Activated T-helper 1 cell treated with anti-CD3 and anti-CD28 coated beads, Interleukin-12 subunit alpha, Interleukin-12 subunit beta, Interleukin-2, Interleukin-4 antibody, amounts not matched to agents 30 ng/mL and 10 ng/mL and 1 ng/mL, durations not matched to agents 14 hours and 24 hours and 36 hours (primary cell): ENCODE data around the gene ERC2. TPM values are rescaled to one million over a fixed set of nuclear protein-coding genes. Genes with fewer than 3 reads are reported as not detected.
"Not testable (repeated sequence)": the region's sequence is repeated elsewhere in the genome, so short reads cannot be mapped to it uniquely, and the experiment has no call there.

Experiments
- DNase-seq: peaks from one replicate; pipeline ENCODE4 v3.0.0; 2021; ENCODE audit warnings: low spot score
- H3K27ac Mint-ChIP-seq: one replicate; pipeline ENCODE4 v1.8.0; 2021; ENCODE audit warnings: mild to moderate bottlenecking, mixed read lengths
- H3K27me3 Mint-ChIP-seq: one replicate; pipeline ENCODE4 v1.8.0; 2022; ENCODE audit warnings: mild to moderate bottlenecking, moderate library complexity, mixed read lengths; ENCODE audit not compliant: insufficient read depth
- H3K36me3 Mint-ChIP-seq: one replicate; pipeline ENCODE4 v1.8.0; 2021; ENCODE audit warnings: low read depth, mixed read lengths
- H3K4me1 Mint-ChIP-seq: one replicate; pipeline ENCODE4 v1.8.0; 2021; ENCODE audit warnings: low read depth, mixed read lengths
- H3K4me3 Mint-ChIP-seq: one replicate; pipeline ENCODE4 v1.8.0; 2021; ENCODE audit warnings: mild to moderate bottlenecking, moderate library complexity, mixed read lengths
- H3K9me3 Mint-ChIP-seq: one replicate; pipeline ENCODE4 v1.8.0; 2021; ENCODE audit warnings: mixed read lengths
- intact Hi-C: fragments of 100-400 bp; cut with micrococcal nuclease; formaldehyde crosslinking; loops from one replicate; pipeline ENCODE4 v1.15.1; 2024
- total RNA-seq: library from RNA; stranded (reverse); gene quantifications from 2 replicates; pipeline ENCODE4 v1.2.3, GENCODE V29; 2022

Gene ERC2
- total RNA-seq, 1 donor from 2014 or later, result not detected

DNA sequence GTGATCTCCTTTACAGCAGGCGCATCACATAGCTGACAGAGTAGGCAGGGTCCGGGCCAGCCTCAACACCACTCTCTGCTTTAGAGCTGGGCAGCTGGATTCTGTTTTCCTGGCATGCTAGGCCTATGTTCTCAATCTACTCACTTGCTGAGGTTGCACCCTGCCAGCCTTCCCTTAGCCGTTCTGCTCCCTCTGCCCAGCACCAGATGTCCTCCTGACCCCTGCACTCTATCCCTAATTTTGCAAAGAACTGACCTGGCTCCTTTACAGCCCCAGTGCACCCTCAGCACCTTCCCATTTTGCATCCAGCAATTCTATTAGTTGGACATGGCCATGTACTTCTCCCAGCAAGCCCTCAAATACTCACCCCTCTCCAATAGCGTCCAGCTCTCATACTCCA is 609.5 kb downstream of the ERC2 start:
- H3K27ac Mint-ChIP-seq, result no peak overlapping the region
- H3K9me3 Mint-ChIP-seq, result no peaks in the 10 kb centered on the region
- H3K4me3 Mint-ChIP-seq, result no peak overlapping the region
- no peaks in the 10 kb centered on the region for H3K27me3 Mint-ChIP-seq
- no peak for DNase-seq
- intact Hi-C loops, result no loop called here
- no peaks in the 10 kb centered on the region for H3K36me3 Mint-ChIP-seq
- H3K4me1 Mint-ChIP-seq, result no peaks in the 10 kb centered on the region

DNA sequence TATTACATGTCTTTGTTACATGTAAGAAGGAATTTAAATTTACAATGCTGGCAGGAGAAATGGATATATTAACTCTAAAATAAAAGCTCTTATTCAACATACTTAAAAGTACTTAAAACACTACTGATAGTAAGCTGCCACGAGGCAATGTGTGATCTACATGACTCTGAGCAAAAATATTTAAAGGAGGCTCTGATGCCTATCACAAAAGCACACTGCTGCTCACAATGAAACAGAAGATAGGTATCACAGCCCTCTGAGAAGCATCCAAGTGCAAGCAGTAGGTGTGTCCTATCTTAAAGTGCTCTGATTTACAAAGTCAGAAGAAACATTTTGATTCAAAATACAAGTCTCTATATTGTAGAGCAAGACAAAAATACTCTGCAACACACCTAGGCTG is 610.0 kb downstream of the ERC2 start:
- no peaks in the 10 kb centered on the region for H3K27me3 Mint-ChIP-seq
- no peaks in the 10 kb centered on the region for H3K9me3 Mint-ChIP-seq
- H3K4me3 Mint-ChIP-seq, result no peak overlapping the region
- DNase-seq, result no peak
- no peaks in the 10 kb centered on the region for H3K36me3 Mint-ChIP-seq
- H3K4me1 Mint-ChIP-seq, result no peaks in the 10 kb centered on the region
- intact Hi-C loops, result no loop called here
- no peak overlapping the region for H3K27ac Mint-ChIP-seq

DNA sequence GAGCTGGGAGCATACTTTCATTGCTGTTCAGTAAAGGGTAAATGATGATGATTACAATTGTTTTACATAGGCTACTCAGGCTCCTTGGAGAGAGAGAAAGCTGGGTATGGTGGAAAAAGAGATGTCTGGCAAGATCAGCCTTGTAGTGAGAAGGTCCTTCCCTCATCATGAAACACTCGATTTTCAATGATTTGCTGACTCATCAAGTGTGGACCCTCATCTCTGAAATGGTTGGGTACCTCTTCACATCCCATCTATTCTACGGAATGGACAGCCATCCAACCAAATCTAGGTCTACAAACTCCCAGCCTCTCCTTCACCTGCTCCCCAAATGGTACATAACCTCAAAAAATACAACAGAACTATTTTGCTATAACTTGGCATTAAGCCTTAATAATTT is 610.6 kb downstream of the ERC2 start:
- H3K9me3 Mint-ChIP-seq, result no peaks in the 10 kb centered on the region
- no peaks in the 10 kb centered on the region for H3K4me1 Mint-ChIP-seq
- DNase-seq, result no peak
- intact Hi-C loops, result no loop called here
- no peaks in the 10 kb centered on the region for H3K36me3 Mint-ChIP-seq
- no peaks in the 10 kb centered on the region for H3K27me3 Mint-ChIP-seq
- no peak overlapping the region for H3K27ac Mint-ChIP-seq
- H3K4me3 Mint-ChIP-seq, result no peak overlapping the region

DNA sequence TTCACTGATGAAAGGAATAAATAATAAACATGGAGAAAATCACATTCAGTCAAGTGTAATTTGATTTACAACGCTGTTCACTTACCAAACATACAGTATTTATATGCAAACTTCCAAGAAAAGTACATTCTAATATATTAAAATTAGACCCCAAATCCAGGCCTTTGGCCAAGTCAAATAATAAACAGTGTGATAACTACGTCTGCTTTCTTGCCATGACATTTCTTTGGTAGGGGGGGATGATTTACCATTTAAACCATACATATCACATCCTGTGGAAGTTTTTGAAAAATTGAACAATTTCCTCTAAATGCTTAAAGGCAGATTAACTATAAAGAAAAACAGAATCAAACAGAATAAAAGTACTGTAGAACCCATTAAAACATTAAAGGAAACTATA is 613.0 kb downstream of the ERC2 start:
- Mint-ChIP-seq H3K9me3 (no peaks in the 10 kb centered on the region), H3K27me3 (no peaks in the 10 kb centered on the region), H3K27ac (no peak overlapping the region), H3K4me1 (no peaks in the 10 kb centered on the region), H3K4me3 (no peak overlapping the region), H3K36me3 (no peaks in the 10 kb centered on the region)
- intact Hi-C loops, result no loop called here
- no peak for DNase-seq

DNA sequence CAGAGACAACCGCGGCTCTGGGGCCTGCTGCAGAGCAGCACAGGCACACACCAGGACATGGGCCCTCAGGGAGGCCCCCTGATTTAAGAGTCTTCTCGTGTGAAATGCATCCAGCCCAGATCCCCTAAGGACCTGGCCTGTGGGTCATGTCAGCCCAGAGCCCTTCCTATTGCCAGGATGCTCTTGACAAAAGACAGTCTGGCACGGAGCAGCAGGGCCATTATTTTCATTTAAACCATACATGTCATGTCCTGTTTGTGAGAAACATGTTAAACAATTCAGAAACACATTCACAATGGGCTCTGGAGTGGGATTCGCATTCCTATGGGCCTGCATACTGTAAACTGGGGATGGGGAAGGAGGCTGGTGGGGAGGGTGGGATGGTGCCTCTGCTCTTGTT is 613.8 kb downstream of the ERC2 start:
- Mint-ChIP-seq H3K4me3 (no peak overlapping the region), H3K9me3 (no peaks in the 10 kb centered on the region), H3K4me1 (no peaks in the 10 kb centered on the region), H3K27me3 (no peaks in the 10 kb centered on the region), H3K36me3 (no peaks in the 10 kb centered on the region), H3K27ac (no peak overlapping the region)
- DNase-seq, result no peak
- intact Hi-C loops, result no loop called here

DNA sequence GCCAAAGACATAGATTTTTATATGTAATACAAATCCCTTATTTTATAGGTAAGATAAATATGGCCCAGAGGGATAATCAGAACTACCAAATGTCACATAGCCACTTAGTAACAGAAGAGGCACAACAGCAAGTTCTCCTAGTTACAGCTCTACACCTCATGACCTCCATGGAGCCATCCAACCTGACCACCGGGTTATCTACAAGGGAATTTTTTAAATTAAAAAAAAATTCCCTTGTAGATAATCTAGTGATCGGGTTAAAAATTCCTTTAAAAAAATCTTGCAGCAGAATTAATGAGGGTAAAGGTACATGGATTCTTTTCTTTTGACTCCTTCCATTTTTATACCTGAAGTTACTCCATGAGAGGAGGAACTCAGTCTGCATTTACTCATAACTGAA is 615.9 kb downstream of the ERC2 start:
- Mint-ChIP-seq H3K4me1 (no peaks in the 10 kb centered on the region), H3K27ac (no peak overlapping the region), H3K36me3 (no peaks in the 10 kb centered on the region), H3K27me3 (no peaks in the 10 kb centered on the region), H3K4me3 (no peak overlapping the region), H3K9me3 (no peaks in the 10 kb centered on the region)
- DNase-seq, result no peak
- intact Hi-C loops, result no loop called here

DNA sequence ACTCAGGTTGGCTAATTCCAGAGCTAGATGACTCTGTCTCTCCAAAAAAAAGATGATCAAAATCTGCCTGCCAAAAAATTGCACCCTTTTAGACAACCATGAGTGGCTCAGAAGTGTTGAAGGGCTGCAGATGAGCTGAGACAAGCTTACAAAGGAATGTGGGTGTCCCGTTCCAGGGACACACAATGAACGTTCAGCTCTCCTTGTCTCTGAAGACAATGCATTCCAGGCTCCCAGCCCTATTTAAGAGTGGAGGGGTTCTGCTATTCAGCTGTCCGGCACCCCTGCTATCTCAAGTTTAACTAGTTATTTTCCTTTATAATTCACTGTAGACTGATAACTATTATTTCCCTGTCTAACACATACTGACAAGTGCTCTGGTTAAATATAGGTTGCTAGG is 626.1 kb downstream of the ERC2 start:
- intact Hi-C loops, result no loop called here
- H3K27ac Mint-ChIP-seq, result no peak overlapping the region
- H3K9me3 Mint-ChIP-seq, result no peaks in the 10 kb centered on the region
- no peaks in the 10 kb centered on the region for H3K36me3 Mint-ChIP-seq
- no peak overlapping the region for H3K4me3 Mint-ChIP-seq
- H3K27me3 Mint-ChIP-seq, result no peaks in the 10 kb centered on the region
- no peak for DNase-seq
- H3K4me1 Mint-ChIP-seq, result no peaks in the 10 kb centered on the region

DNA sequence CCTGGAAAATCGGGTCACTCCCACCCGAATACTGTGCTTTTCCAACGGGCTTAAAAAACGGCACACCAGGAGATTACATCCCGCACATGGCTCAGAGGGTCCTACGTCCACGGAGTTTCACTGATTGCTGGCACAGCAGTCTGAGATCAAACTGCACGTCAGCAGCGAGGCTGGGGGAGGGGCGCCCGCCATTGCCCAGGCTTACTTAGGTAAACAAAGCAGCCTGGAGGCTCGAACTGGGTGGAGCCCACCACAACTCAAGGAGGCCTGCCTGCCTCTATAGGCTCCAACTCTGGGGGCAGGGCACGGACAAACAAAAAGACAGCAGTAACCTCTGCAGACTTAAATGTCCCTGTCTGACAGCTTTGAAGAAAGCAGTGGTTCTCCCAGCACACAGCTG is 636.4 kb downstream of the ERC2 start:
- H3K4me3 Mint-ChIP-seq, H3K27ac Mint-ChIP-seq, H3K4me1 Mint-ChIP-seq, H3K27me3 Mint-ChIP-seq, H3K36me3 Mint-ChIP-seq, intact Hi-C loops, DNase-seq, H3K9me3 Mint-ChIP-seq: not testable (repeated sequence)

DNA sequence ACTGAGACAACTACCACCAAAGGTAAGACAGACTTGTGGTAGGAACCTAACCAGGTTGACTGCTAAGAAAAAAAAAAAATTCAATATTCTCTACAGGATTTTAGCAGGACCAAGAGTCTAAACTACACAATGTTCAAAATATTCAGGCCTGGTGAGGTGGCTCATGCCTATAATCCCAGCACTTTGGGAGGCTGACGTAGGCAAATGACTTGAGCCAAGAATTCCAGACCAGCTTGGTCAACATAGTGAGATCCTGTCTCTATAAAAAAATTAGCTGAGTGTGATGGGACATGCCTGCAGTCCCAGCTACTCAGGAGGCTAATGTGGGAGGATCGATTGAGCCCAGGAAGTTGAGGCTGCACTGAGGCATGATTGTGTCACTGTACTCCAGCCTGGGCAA is 639.6 kb downstream of the ERC2 start:
- Mint-ChIP-seq H3K4me1 (no peaks in the 10 kb centered on the region), H3K4me3 (no peak overlapping the region), H3K27me3 (no peaks in the 10 kb centered on the region), H3K9me3 (no peaks in the 10 kb centered on the region), H3K27ac (no peak overlapping the region), H3K36me3 (no peaks in the 10 kb centered on the region)
- no peak for DNase-seq
- intact Hi-C loops, result no loop called here

DNA sequence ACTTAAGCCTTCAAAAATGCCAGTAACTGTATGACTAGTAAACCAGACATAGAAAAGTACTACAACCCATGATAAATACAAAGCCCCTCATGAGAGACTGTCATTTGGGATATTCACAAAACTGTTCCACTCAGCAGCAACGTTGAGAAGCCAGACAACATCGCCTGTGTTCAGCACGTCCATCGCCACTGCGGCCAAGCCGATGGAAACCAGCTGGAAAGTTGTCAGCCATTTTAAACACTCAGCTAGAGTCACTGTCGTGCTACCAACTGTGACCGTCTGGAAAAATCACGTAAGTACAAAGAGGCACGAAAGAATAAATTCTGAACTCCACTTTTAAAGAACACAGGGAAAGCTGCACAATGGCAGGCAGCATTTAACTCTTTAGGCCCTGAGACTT is 640.5 kb downstream of the ERC2 start:
- Mint-ChIP-seq H3K27ac (no peak overlapping the region), H3K36me3 (no peaks in the 10 kb centered on the region), H3K4me3 (no peak overlapping the region), H3K4me1 (no peaks in the 10 kb centered on the region), H3K9me3 (no peaks in the 10 kb centered on the region), H3K27me3 (no peaks in the 10 kb centered on the region)
- DNase-seq, result no peak
- intact Hi-C loops, result no loop called here

DNA sequence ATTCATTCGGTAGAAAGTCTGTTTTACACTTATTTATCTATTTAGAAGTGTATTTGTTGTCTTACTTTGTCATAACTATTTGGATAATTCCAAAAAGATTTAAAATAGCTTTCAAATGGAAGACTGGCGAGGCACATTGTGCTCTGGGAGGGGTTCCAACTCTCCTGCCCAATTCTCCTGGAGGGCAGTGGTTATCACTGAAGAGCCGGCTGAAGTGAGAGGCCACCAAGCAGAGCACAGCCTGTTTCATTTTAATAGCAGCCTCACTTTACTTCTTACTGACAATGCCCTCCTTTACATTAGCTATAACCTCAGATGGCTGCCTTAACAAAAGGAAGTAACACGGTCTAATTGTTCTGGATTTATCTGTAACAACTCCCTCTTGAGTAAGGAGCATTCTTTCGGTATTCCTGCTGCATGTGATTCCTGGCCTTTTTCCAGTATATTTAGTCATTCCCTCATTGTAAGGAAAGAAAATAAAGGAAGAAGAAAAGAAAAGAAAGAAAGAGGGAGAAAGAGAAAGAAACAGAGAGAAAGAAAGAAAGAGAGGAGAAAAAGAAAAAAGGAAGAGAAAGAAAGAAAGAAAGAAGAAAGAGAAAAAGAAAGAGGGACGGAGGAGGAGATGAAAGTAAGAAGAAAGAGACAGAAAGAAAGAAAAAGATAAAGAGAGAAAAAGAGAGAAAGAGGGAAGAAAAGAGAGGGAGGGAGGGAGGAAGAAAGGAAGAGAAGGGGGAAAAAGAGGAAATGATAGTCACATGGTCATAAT is 641.4 kb downstream of the ERC2 start:
- Mint-ChIP-seq H3K4me3 (no peak overlapping the region), H3K36me3 (no peaks in the 10 kb centered on the region), H3K4me1 (no peaks in the 10 kb centered on the region), H3K27ac (no peak overlapping the region), H3K27me3 (no peaks in the 10 kb centered on the region), H3K9me3 (no peaks in the 10 kb centered on the region)
- no peak for DNase-seq
- intact Hi-C loops, result no loop called here

DNA sequence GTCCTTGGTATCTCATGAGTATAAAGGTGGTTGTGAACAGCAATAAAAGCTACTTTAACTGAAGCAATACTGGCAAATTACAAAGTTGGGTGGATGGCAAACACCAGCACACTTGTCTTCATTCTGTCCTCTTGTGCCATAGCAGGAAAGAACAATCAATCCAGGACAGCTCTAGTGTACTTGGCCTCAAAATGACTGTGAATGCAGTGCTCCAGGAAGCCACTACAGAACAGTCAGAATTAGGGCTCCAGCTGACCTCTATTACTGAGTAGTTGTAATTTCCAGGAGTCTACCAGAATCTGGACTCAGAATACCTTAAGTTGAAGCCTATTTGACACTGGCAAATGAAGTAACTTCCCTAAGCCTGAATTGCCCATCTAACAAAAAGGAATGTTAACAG is 642.2 kb downstream of the ERC2 start:
- H3K27me3 Mint-ChIP-seq, result no peaks in the 10 kb centered on the region
- no peak overlapping the region for H3K4me3 Mint-ChIP-seq
- intact Hi-C loops, result no loop called here
- no peaks in the 10 kb centered on the region for H3K9me3 Mint-ChIP-seq
- no peaks in the 10 kb centered on the region for H3K4me1 Mint-ChIP-seq
- DNase-seq, result no peak
- H3K27ac Mint-ChIP-seq, result no peak overlapping the region
- H3K36me3 Mint-ChIP-seq, result no peaks in the 10 kb centered on the region

DNA sequence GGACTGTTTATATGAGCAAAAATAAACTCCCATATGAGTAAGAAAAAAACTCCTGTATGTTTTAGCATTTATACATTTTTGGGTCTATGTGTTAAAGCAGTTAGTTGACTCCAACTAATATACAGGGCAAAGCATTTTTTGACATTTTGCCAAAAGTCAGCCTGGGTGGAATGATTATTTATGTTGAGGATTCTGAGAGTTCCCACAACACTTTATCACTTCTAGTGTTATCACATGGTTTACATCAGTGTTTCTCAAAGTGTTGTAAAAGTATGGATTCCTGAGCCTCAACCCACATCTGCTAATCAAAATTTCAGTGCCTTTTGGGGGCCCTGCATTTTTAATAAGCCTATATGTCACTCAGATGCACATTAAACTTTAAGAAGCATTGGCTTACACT is 643.9 kb downstream of the ERC2 start:
- H3K27ac Mint-ChIP-seq, result no peak overlapping the region

DNA sequence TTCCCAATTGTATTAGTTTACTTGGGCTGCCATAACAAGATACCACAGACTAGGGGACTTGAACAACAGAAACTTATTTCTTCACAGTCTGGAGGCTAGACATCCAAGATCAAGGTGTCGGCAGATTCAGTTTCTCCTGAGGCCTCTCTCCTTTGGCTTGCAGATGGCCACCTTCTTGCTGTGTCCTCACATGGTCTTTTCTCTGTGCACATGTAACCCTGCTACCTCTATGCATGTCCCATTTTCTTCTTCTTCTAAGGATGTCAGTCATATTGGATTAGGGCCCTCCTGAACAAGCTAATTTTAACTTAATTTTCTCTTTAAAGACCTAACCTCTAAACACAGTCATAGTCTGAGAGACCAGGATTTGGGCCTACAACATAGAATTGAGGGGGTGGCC is 644.4 kb downstream of the ERC2 start:
- intact Hi-C loops, result no loop called here

More for the DNA sequence above, 643.9 kb downstream of the ERC2 start:
- H3K36me3 Mint-ChIP-seq, result no peaks in the 10 kb centered on the region
- no peaks in the 10 kb centered on the region for H3K9me3 Mint-ChIP-seq
- intact Hi-C loops, result no loop called here
- H3K27me3 Mint-ChIP-seq, result no peaks in the 10 kb centered on the region
- DNase-seq, result no peak
- H3K4me3 Mint-ChIP-seq, result no peak overlapping the region
- H3K4me1 Mint-ChIP-seq, result no peaks in the 10 kb centered on the region

More for the DNA sequence above, 644.4 kb downstream of the ERC2 start:
- no peaks in the 10 kb centered on the region for H3K36me3 Mint-ChIP-seq
- no peaks in the 10 kb centered on the region for H3K27me3 Mint-ChIP-seq
- H3K4me1 Mint-ChIP-seq, result no peaks in the 10 kb centered on the region
- H3K9me3 Mint-ChIP-seq, result no peaks in the 10 kb centered on the region
- no peak overlapping the region for H3K4me3 Mint-ChIP-seq
- no peak overlapping the region for H3K27ac Mint-ChIP-seq
- DNase-seq, result no peak
